HG03439 (cell line): ENCODE measurements around the gene SUSD4.

ENCODE experiments used
- ATAC-seq: cut with Tn5 transposase; IDR thresholded peaks from one replicate; pipeline ENCODE4 v1.9.1; 2021; ENCODE audit warnings: mild to moderate bottlenecking, moderate library complexity; ENCODE audit not compliant: unreplicated experiment

SUSD4 gene

DNA sequence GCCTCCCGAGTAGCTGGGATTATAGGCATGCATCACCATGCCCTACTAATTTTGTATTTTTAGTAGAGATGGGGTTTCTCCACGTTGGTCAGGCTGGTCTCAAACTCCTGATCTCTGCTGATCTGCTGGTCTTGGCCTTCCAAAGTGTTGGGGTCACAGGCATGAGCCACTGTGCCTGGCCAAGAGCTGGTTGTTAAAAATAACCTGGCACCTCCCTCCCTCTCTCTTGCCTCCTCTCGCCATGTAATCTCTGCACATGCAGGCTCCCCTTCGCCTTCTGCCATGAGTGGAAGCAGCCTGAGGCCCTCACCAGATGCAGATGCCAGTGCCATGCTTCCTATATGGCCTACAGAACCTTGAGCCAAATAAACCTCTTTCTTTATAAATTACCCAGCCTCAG is 146.2 kb downstream of the SUSD4 start:
- no peak for ATAC-seq

DNA sequence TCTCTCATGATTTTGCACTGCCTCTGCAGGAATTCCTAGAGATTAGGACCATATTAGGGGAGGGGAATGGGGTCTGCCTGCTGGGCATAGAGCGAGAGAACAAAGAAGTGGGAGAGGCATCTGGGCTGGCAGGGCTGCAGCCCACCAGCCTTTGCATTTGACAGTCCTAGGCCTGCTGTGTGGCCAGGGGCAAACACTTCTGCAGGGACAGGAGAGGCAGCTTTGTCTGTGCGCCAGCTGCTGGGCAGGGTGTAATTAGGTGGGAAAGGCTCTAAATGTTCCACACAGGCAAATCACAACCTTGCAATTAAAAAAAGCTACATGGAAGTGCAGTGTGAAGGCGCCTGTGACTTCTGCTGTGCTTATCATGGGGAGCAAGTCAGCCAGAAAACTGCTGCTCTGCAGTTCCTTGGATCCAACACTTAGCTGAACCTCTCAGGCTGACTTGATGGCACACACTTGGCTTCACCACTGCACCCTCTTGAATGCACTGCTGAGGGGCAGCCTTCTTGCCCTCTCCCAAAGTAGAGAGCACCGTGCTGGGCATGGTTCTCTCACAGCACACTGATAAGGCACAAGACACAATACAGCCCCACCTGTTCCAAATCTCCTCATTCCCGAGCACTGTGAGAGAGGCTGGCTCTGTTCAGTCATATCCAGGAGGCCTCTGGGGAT is 147.3 kb downstream of the SUSD4 start:
- ATAC-seq: no peak

DNA sequence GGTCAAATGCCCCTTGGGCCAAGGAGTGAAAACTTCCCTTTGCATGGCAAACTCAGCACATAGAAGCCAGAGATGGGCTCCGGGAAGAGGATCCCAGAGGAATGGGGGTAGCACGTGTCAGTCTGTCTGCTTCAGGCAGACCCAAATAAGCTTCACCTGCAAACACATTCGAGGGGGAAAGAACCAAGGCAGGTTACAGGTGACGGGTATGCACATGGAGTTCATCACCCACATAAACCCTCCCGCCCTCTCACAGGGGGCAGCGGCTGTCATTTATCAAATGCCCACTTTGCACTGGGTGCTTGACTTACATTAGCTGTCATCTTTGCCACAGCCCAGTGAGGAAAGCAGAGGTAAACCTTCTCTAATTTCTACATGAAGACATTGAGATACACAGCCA is 147.9 kb downstream of the SUSD4 start:
- ATAC-seq: no peak

DNA sequence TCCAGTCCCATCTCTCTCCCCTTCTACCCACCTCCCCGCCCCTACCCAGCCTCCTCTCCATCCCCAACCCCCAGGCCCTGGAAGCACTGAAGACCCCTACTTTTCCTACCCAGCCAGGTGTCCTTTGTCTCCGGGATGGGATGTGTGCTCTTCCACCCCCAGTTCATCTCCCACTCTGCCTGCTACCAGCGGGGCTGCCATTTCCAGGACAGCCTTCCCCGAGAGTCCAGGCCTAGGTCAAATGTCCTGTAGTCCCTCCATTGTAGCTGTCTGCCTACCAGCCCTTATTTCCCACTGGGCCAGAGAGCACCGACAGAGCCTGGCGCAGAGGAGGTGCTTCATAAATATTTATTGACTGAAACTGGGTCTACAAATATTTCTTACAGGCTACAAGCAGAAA is 148.9 kb downstream of the SUSD4 start:
- ATAC-seq: no peak

DNA sequence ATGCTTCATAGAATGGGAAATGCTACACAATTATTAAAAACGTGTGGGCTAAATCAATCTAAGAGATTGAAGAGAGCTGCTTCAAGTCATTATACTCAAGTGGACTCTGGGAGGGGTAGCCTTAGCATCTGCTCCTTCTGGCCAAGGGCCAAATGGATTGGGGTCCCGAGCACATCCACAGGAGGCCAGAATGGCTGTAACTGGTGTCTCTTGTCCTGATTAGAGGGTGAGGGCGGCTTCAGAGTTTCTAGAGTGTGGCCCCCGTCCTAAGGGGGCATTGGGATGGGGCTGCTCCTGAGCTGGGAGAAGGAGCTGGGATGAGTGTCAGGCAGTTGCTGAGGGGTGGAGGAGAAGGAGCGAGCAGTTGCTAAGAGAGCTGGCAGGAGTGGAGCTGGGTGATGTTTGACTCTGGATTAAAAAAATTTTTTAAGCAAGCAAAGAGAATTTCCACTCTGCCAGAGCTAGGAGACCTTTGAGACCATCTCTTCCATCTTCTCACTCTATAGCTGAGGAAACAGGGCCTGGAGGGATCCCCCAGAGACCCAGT is 149.6 kb downstream of the SUSD4 start:
- ATAC-seq: no peak

DNA sequence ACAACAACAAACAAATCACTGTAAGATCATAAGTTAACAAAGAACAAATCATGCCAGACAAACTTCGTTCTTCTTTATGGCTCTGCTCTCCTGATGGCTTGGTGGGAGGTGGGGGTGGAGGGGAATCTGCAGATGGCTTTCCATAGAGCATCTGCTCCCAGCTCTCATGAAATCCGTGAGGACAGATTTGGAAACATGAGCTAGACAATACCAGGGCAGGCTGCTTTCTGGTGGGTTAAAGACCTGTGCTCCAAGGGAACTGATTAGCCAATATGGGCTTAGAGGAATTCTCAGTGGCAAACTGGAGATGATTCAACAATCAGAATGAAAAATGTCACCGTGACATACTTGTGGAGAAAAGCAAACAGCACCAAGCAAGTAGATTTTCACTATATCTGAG is 151.5 kb downstream of the SUSD4 start:
- ATAC-seq: no peak

DNA sequence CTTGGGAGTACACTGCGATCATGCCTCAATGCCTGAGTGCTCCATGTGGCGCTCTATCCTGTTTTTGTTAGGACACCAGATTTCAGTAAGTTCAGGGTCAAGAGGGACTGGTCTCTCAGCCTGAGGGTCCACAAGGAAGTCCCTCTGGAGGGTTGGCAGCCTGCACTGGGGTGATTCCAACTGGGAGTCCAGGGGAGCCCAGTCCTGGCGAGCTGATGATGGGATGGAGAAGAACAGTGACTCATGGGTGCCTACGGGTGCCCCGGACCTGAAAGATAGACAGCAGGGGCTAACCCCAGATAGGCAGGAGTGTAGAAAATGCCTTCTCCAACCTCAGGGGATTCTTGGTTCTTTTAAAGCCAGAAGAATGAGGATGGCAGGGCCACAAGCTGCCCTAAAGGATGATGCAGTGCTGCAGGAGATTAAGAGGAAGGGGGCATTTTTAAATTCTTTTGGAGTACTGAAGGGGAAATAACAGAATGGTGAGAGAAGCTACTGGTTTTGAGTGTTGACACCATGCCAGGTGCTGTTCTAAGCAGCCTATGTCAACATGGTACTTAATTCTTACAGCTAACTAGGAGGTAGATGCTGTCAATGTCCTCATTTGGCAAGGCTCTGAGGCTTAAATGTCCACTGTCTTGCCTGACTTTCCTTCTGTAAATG is 152.5 kb downstream of the SUSD4 start:
- ATAC-seq: no peak

DNA sequence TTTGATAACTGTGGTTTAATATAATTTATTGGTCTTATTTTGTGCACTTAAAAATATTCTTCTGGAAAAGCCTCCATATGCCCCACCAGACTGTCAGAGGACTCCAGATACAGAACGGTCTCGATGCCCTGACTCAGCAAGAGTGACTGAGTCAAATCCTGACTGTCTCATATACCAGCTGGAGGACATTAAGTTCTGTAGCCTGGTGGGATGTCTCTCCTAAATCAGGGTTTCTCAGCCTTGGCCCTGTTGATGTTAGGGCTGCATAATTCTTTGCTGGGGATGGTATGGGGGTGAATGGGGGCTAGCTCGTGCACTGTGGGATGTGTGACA is 153.2 kb downstream of the SUSD4 start:
- ATAC-seq: no peak

DNA sequence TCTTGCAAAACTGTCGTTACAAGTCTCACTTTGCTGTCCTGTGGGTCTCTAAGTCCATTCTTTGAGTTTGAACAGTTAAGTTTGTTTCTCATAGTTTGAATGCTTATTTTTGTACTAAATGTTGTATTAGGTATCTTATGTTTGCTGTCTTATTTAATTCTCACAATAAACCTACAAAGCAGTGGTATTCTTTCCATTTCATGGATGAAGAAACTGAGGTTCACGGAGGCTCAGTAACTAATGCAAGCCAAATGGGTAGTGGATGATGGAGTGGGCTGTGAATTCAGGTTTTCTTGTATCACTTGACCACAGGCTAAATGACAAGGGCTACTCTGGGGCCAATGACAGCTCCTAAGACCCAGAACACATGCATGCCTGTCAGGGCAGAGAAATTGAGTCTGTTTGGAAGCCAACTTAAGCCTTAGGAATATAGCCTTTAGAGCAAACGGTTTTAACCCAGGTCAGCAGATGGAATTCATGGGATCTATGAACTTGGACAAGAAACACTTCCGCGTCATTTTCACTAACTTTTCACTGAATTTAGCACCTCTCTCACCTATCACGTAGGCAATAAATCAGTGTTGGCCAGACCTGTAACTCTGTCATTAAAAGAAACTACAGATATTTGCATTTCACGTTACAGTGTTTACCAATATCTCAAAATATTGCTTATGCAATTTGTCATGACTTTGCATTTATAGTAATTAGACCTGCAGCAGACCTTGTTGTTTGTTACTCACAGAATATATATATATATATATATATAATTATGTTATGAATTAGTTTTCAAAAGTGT is 153.8 kb downstream of the SUSD4 start:
- ATAC-seq: no peak

DNA sequence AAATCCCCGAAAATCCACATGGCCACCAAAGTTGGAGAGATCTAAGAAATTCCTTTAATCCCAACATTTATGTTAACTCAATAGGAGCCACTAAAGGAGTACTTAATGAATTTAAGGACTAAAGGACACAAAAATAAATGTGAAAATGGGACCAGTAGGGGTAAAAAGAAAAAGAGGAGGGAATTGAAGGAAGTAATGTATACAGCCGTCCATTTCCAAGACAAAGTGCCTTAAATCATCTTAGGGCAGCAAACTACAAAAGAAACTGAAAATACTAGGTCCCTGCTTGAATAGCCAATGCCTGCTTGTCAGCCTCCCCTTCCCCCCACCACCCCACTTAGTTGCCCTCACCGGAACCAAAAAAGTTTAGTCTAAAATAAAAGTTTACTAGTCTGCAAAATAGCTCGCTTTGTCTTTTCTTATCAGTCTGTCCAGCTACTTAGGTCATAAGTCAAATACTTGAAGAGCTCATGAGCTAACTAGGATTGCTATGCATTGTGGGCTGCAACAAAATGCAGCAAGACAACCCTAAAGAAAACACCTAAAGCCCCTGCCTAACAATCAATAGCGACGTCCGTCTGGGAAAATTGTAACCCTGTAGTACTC is 154.6 kb downstream of the SUSD4 start:
- ATAC-seq: no peak

DNA sequence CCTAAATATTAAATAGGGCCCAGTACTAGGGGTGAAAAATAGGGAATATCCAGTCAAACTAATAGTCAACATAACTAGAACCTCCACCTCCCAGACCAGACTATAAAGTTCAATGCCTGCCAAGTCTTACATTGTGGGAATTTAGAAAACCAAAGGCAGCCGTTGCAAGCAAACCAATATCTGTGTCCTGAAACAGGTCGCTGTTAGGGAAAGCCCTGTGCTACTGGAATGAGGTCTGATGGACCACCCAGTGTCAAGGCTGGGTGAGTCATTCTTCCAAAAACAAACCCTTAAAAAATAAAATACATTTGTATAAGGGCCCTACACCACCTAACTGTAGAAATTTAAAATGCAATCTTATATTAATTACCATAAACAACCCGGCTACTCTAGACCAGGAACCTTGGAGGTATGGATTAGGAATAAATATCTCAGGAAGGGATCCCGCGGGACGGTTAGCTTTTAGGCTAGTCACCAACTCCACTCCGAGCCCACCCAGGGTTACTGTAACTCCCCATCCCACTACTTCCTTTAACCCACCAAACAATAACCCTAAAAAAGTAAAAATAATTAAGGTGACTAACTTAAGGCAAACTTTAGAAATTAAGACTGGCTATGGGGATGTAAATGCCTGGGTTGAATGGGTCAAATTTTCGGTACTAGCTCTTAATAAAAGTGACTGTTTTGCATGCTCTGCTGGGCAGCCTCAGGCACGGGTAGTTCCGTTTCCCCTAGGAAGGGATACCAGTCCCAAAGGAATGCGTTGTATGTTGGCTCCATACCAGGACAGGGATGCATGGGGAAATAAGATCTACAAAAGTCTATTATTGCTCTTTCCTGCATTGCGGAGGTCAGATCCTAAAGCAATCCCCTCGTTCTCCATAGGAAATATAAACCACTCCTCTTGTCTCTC is 155.6 kb downstream of the SUSD4 start:
- no peak for ATAC-seq

DNA sequence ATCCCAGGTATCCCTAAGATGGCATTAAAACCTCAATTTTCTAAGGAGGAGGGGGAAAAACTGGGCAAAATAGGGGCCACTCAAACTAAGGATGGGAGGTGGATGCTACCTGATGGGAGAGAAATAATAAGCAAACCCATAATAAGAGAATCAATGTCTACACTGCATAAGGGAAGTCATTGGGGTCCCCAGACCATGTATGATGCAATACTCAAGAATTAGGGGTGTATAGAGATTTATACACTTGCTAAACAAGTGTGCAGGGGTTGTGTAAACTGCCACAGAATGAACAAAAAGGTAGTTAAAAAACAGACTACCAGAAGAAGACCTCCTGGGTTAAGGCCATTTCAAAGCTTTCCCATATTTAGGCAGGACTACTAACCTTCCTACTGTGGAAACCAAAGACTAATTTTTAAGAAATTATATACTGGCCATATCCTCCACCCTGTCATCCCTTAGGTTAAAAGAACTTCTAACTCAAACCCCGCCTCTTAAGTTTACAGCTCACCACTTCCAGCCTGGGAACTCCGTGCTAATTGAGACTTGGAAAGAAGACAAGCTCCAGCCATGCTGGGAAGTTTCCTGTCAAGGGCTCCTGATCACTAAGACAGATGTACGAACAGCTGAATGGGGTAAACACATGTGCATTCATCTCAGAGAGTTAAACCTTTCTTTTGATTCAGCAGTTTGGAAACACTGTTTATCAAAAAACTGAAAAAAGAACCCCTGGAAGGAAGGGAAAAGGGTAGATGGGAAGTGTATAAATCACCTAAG is 156.5 kb downstream of the SUSD4 start:
- no peak for ATAC-seq

DNA sequence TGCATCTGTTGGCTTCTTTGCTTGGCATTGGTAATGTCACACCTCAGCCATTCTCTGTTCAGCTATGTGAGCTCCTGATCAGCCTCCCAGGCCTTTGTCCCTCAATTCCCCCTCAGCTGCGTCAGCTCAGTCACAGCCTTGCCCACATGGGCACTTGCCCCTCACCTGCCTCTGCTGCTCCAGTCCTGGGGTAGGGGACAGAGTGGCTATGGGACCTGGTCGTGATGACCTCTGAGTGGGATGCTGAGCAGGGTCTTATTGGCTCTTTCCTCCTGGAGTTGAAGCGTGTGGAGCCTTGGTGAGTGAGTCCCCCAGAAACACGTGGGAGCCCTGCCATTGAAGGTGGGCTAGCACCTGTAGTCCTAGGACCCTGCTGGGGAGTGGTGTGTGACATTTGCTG is 159.6 kb downstream of the SUSD4 start:
- no peak for ATAC-seq

DNA sequence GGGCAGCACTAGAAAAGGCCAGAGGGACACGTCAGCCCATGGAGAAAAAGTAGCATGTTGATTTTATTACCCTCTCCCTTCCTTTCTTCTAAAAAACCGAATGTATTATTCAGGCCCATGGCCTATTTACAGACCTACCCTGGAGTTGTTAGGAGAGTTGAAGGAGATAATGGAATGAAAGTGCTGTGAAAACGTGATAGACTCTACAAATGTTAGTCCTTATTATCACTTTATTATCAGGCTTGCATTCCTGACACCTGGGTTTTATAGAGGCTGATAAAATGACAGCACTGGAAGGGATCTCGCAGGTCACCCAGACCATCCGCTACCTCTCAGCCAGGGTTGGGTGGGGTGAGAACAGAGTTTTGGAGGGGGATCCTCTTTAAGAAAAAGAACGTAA is 160.3 kb downstream of the SUSD4 start:
- ATAC-seq: no peak

DNA sequence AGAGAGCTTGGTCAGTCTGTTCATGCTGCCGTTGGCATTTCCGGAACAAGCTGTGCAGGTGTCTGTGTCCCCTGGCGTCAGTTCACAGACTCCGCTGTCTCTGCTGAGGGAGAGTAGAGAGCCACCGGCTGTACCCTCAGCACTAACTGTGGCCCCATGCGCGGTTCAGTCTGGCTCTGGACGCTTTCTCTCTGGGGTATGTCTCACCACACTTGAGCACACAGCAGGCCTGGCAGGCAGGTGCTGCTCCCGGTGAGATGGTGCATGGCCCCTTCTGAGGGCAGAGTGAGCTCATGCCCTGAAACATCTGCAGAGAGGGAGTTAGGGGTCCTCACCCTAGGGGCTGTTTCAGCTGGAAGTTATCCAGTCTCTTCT is 161.0 kb downstream of the SUSD4 start:
- ATAC-seq: no peak

DNA sequence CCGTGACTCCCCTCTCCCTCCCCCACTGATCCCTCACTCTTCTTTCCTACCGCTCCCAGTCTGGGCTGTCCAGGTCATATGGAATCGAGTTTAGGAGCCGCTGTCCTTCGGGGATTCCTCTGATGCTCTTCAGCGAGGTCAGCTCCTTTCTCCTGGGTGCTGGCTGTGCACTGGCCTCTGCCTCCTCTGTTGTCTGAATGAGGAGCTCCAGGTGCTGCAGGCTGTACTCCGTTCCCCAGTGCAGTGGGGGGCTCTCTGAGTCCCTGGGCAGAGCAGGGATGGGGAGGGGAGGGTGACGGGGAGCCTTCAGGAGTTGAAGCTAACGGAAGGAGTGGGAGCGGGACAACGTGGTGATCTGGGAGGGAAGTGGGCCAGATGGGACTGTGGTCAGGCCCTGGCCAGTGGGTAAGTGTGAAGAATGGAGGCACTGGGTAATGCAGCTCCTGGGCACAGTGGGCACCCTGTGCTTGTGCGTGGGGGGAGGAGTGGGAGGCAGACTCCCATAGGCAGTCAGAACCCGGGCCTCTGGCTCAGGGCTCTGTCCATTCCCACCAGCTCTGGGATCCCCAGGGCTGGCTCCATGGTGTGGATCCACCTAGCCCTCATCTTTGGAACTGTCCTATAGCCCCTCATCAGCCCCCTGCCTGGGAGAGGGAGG is 161.5 kb downstream of the SUSD4 start:
- no peak for ATAC-seq

DNA sequence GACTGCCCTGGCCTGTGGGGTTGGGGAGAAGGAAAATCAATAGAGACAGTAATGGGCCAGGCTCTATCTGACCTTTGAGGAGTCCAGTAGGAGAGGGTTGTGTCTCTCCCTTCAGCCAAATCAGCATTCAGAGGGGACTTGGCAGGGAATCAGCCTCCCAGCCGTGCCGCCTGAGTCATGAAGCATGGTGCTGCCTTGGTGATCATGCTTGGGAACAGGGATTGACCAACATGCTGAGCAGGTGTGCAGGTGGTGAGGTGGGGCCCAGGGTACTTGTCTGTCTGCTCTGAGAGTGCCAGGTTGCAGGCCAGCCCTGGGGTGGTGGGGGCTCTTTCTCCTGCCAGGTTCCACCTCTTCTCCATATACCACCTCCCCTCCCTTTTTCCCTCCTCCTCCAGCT is 162.0 kb downstream of the SUSD4 start:
- no peak for ATAC-seq

DNA sequence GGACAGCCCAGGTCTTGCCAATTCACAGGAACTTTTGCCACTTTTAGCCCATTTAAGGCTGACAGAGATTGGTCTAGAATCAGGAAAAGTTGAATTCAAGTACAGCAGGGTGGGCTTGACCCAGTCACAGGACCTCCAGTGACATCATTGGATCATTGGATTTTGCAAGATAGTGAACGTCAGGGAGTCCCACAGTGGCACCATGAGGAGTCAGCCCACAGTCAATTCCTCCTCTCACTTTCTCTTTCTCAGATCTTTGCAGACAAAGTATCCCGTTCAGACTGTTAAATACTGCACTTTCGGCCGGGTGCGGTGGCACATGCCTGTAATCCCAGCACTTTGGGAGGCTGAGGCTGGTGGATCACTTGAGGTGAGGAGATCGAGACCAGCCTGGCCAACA is 163.1 kb downstream of the SUSD4 start:
- ATAC-seq: no peak

DNA sequence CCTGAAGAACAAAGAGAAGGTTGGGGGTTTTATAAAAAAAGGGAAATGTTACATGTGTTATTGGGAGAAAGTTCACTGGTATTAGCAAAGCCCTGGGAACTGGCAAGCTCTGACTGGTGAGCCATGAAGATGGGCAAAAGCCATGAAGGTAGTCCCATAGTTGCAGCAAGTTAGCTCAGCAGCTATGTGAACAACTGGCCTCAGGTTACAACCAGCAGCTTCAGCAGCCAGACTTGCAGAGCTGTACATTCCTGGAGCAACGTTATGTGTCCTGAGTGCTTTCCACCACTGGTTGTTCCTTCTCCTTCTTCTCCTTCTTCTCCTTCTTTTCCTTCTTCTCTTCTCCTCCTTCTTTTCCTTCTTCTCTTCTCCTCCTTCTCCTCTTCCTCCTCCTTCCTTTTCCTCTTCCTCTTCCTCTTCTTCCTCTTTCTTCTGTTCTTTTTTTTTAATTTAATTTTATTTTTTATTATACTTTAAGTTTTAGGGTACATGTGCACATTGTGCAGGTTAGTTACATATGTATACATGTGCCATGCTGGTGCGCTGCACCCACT is 164.8 kb downstream of the SUSD4 start:
- ATAC-seq: no peak
